Measurements from ENCODE around the gene C1orf116. TPM values are rescaled to one million over a fixed set of nuclear protein-coding genes. Genes with fewer than 3 reads are reported as not detected.

Gene C1orf116
- polyA plus RNA-seq, 2 of the 4 experiments (the other 2 are of a cell fraction) = 2.0 to 3.2 TPM

- ATAC-seq (no peak), FAIRE-seq (no peak), DNase-seq (ENCODE audit: low read depth in 1 of 2, low spot score in 1 of 2) (no peak)
- POLR2A ChIA-PET = no interaction called here
- WGBS (ENCODE audit: missing lambda C conversion rate) = 96% methylated on average over 5 of the region's 8 CpGs
- no peak overlapping the region for H3K4me2 ChIP-seq
- CTCF ChIA-PET = interaction anchor here (0.6 to 4.1 kb wide), 9 partner anchors 9 to 300 kb away, joined by 3 to 17 read pairs (median 5); partner anchors contain the start of gene C1orf116
- peak overlapping the region; percentile 86 to 89; a peak in 4 of 6 replicates for H3K27ac ChIP-seq
- no peak overlapping the region for H3K4me3 ChIP-seq
- TF ChIP-seq NR3C1 (IDR thresholded peaks at IDR 0.05) (no peak), FOXS1 (CRISPR knock-in tag; IDR thresholded peaks at IDR 0.05) (no peak), NFE2L2 (conservative IDR thresholded peaks at IDR 0.05; ENCODE audit: low read length) (no peak), SMC3 (IDR thresholded peaks at IDR 0.05) (no peak), CEBPB (IDR thresholded peaks at IDR 0.05) (no peak)
- TF ChIP-seq, protein P1, sequence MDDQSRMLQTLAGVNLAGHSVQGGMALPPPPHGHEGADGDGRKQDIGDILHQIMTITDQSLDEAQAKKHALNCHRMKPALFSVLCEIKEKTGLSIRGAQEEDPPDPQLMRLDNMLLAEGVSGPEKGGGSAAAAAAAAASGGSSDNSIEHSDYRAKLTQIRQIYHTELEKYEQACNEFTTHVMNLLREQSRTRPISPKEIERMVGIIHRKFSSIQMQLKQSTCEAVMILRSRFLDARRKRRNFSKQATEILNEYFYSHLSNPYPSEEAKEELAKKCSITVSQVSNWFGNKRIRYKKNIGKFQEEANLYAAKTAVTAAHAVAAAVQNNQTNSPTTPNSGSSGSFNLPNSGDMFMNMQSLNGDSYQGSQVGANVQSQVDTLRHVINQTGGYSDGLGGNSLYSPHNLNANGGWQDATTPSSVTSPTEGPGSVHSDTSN (IDR thresholded peaks at IDR 0.05) = no peak
- no peaks in the 10 kb centered on the region for H3K9me3 ChIP-seq
- peaks cover 93% of the 10 kb centered on the region for H3K4me1 ChIP-seq
Observed at GRCh38 chr1:207022996-207023679, 9.4 kb downstream of the C1orf116 start.

- Histone ChIP-seq H3K9me3 (no peaks in the 10 kb centered on the region), H3K4me2 (peak overlapping the region; percentile 62), H3K4me3 (no peak overlapping the region), H3K27ac (peak overlapping the region; percentile 86 to 89), H3K4me1 (peaks cover 83% of the 10 kb centered on the region)
- WGBS (ENCODE audit: missing lambda C conversion rate) = 90% methylated on average over 12 of the region's 15 CpGs
- ChIA-PET CTCF (interaction anchor here (0.7 to 4.1 kb wide), 8 partner anchors 9 to 116 kb away, joined by 3 to 17 read pairs (median 6); no protein-coding TSS in a partner anchor), POLR2A (no interaction called here)
- DNase-seq (ENCODE audit: low read depth in 1 of 2, low spot score in 1 of 2) (no peak), FAIRE-seq (no peak), ATAC-seq (no peak)
- TF ChIP-seq CEBPB (IDR thresholded peaks at IDR 0.05) (0 out of 4 replicates have a peak, but pooled peaks of 1 of the 2 experiments have one; percentile 21), HOXB5 (CRISPR knock-in tag; IDR thresholded peaks at IDR 0.05) (no peak)
Observed at GRCh38 chr1:207021876-207022596, 10.5 kb downstream of the C1orf116 start.

DNA sequence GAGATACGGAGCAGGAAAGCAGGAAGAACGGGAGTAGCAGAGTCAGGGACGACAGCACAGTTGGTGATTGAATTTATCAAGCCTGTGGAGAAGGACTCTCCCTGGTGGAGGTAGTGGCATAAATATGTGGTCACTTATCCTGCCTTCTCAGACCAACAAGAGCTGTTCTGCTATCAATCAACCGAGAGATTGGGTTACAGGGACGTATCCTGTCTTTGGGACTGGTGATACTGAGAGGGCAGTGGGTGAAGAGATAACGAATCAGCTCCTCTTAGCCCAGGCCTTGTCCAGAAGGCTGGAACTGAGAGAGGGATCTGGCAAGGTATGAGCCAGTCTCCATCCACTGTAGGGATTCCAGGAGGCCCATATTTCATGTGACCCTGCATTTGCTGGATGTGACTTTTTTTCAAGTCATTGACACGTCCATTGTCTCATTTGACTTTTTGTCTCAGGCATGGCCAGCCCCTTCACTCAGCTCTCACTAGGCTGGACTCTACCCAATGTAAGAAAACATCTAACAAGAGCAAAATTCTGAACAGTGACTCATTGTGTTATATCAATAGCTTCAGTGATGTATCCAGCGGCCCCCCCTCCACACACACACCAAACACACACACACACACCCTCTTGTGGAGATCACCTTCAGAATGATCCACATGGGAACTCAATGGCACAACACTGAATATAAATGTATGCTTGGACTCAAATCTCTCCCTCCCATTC is 11.3 kb downstream of the C1orf116 start:
- ChIA-PET POLR2A (interaction anchor here (0.7 kb wide), 1 partner anchor 147 kb away, joined by 4 read pairs; no protein-coding TSS in a partner anchor), CTCF (interaction anchor here (0.6 to 4.1 kb wide), 9 partner anchors 8 to 1257 kb away, joined by 3 to 17 read pairs (median 5); no protein-coding TSS in a partner anchor)
- TF ChIP-seq FOSL2 (IDR thresholded peaks at IDR 0.05) (no peak), FOSL2 (CRISPR knock-in tag; IDR thresholded peaks at IDR 0.05) (peak; percentile 52), RAD21 (conservative IDR thresholded peaks at IDR 0.05 in 1 of 2, IDR thresholded peaks at IDR 0.05 in 1 of 2) (0 out of 5 replicates have a peak, but pooled peaks of 1 of the 2 experiments have one; percentile 7), JUN (IDR thresholded peaks at IDR 0.05) (no peak), EP300 (IDR thresholded peaks at IDR 0.05) (no peak)
- TF ChIP-seq, protein P2, sequence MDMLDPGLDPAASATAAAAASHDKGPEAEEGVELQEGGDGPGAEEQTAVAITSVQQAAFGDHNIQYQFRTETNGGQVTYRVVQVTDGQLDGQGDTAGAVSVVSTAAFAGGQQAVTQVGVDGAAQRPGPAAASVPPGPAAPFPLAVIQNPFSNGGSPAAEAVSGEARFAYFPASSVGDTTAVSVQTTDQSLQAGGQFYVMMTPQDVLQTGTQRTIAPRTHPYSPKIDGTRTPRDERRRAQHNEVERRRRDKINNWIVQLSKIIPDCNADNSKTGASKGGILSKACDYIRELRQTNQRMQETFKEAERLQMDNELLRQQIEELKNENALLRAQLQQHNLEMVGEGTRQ (IDR thresholded peaks at IDR 0.05) = no peak
- H3K9me3 ChIP-seq = no peaks in the 10 kb centered on the region
- peak in 1 of 2 experiments; percentile 38; a peak in 3 of 6 replicates for ATAC-seq
- H3K27ac ChIP-seq = peak overlapping the region; percentile 86 to 89
- H3K4me2 ChIP-seq = peak overlapping the region; percentile 62
- no peak for FAIRE-seq
- peaks cover 76% of the 10 kb centered on the region for H3K4me1 ChIP-seq
- no peak overlapping the region for H3K4me3 ChIP-seq
- whole genome bisulfite sequencing (ENCODE audit: missing lambda C conversion rate) = 68% methylated on average over 8 of the region's 8 CpGs
- DNase-seq (ENCODE audit: low read depth in 1 of 2, low spot score in 1 of 2) = peak in 1 of 2 experiments; percentile 77

DNA sequence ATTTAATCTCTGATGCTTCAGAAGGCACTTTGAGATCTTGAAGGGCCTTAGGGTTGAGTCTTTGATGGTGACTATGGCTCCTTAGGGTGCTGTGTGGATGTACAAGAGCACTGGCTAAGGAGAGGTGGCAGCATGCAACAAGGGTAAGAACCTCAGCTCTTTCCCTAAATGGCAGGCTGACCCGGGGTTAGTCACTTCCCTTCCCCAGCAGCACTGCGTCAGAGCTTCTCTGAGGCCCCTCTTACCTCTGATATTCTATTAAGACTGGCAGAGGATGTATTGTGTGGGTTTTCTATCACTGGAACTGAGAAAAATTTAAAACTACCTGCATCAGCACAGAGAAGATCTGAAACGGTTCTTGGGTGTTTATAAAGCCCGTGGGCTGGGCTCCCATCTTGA is 11.8 kb downstream of the C1orf116 start:
- CTCF ChIA-PET = interaction anchor here (0.6 to 4.1 kb wide), 9 partner anchors 7 to 1257 kb away, joined by 3 to 17 read pairs (median 3); no protein-coding TSS in a partner anchor
- DNase-seq (ENCODE audit: low read depth in 1 of 2, low spot score in 1 of 2) (no peak), FAIRE-seq (no peak), ATAC-seq (no peak)
- peak overlapping the region; percentile 62 for H3K4me2 ChIP-seq
- H3K4me1 ChIP-seq = peaks cover 70% of the 10 kb centered on the region
- no peaks in the 10 kb centered on the region for H3K9me3 ChIP-seq
- TF ChIP-seq JUNB (IDR thresholded peaks at IDR 0.05) (no peak), MAX (IDR thresholded peaks at IDR 0.05) (peak; percentile 12; the same call in 1 of the 2 replicates)
- POLR2A ChIA-PET = interaction anchor here (0.7 kb wide), 1 partner anchor 147 kb away, joined by 4 read pairs; no protein-coding TSS in a partner anchor
- no peak overlapping the region for H3K4me3 ChIP-seq
- H3K27ac ChIP-seq = peak overlapping the region; percentile 86 to 89
- WGBS (ENCODE audit: missing lambda C conversion rate) = 71% methylated on average over 4 of the region's 4 CpGs

Measured in A549 (cell line).